Panc1 (cell line): ENCODE results near the gene INTS1.

Source experiments
- POLR2AphosphoS5 ChIP-seq: IDR thresholded peaks from 2 replicates; pipeline ENCODE4 v1.6.1; 2012; ENCODE audit warnings: mild to moderate bottlenecking, low read depth, low read length, moderate library complexity
- REST ChIP-seq, 2 experiments: IDR thresholded peaks; 2 replicates each; pipeline ENCODE4 v1.6.1; 2011 to 2012; ENCODE audit warnings: low read depth in 2 of 2, control low read depth in 1 of 2, low read length in 1 of 2, mild to moderate bottlenecking in 1 of 2, moderate library complexity in 1 of 2; ENCODE audit not compliant: insufficient read depth in 1 of 2
- TCF7L2 ChIP-seq: IDR thresholded peaks from 2 replicates; pipeline ENCODE4 v1.6.1; 2011; ENCODE audit warnings: mild to moderate bottlenecking, low read depth, low read length, inconsistent platforms
- TF ChIP-seq, protein P1 (sequence below): fragments of 450-650 bp; IDR thresholded peaks from 2 replicates; pipeline ENCODE4 v1.5.1; 2017; ENCODE audit warnings: mild to moderate bottlenecking

- TF ChIP-seq, protein P1, sequence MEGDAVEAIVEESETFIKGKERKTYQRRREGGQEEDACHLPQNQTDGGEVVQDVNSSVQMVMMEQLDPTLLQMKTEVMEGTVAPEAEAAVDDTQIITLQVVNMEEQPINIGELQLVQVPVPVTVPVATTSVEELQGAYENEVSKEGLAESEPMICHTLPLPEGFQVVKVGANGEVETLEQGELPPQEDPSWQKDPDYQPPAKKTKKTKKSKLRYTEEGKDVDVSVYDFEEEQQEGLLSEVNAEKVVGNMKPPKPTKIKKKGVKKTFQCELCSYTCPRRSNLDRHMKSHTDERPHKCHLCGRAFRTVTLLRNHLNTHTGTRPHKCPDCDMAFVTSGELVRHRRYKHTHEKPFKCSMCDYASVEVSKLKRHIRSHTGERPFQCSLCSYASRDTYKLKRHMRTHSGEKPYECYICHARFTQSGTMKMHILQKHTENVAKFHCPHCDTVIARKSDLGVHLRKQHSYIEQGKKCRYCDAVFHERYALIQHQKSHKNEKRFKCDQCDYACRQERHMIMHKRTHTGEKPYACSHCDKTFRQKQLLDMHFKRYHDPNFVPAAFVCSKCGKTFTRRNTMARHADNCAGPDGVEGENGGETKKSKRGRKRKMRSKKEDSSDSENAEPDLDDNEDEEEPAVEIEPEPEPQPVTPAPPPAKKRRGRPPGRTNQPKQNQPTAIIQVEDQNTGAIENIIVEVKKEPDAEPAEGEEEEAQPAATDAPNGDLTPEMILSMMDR = no peak
- no peak for TF ChIP-seq REST (IDR thresholded peaks at IDR 0.05; ENCODE audit: insufficient read depth in 1 of 2, low read depth in 2 of 2, low read length in 1 of 2)
- no peak for TF ChIP-seq POLR2AphosphoS5
- TF ChIP-seq TCF7L2 = no peak
Observed at GRCh38 chr7:1499367-1500029, 4.7 kb downstream of the INTS1 start.
